Breast epithelium (tissue), 3 donors: ENCODE measurements around the gene ANTXRL.
"Not testable (repeated sequence)": the region's sequence is repeated elsewhere in the genome, so short reads cannot be mapped to it uniquely, and the experiment has no call there.

Experiments used
- POLR2A ChIP-seq: fragments of 450-650 bp; IDR thresholded peaks from one replicate; pipeline ENCODE4 v1.6.1; 2016; ENCODE audit warnings: antibody characterized with exemption, mild to moderate bottlenecking, moderate library complexity
- POLR2AphosphoS5 ChIP-seq, 3 donors: sonication (generic); formaldehyde crosslinking; IDR thresholded peaks; one replicate each; pipeline ENCODE4 v1.6.1; 2017; ENCODE audit warnings: antibody characterized with exemption in 3 of 3
- TF ChIP-seq, protein P1 (sequence below), 3 donors: fragments of 450-650 bp; IDR thresholded peaks; one replicate each; pipeline ENCODE4 v1.5.1; 2016 to 2017; ENCODE audit warnings: antibody characterized with exemption in 3 of 3, mild to moderate bottlenecking in 3 of 3, moderate library complexity in 3 of 3

DNA sequence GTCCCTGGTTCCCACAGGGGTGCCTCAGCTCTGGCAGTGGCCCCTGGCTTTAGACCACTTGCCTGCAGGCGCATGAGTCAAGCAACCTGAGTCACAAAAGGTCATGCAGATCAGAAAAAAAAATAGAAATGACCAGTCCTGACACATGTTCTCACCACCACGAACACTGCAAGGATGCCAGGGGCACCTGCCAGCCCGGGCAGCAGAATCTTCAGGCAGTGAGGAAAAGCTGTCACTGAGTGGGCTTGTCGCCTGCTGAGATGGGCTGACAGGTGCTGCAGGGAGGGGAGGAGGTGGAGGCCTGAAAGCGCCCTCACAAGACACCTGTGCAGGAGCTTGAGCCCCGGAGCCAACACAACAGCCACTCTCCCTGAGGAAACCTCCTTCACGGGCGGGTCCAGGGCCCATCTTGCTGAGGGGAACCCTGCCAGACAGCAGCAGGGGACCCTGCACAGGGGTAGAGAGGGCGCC, 25.2 kb downstream of the ANTXRL start:
- TF ChIP-seq, protein P1, sequence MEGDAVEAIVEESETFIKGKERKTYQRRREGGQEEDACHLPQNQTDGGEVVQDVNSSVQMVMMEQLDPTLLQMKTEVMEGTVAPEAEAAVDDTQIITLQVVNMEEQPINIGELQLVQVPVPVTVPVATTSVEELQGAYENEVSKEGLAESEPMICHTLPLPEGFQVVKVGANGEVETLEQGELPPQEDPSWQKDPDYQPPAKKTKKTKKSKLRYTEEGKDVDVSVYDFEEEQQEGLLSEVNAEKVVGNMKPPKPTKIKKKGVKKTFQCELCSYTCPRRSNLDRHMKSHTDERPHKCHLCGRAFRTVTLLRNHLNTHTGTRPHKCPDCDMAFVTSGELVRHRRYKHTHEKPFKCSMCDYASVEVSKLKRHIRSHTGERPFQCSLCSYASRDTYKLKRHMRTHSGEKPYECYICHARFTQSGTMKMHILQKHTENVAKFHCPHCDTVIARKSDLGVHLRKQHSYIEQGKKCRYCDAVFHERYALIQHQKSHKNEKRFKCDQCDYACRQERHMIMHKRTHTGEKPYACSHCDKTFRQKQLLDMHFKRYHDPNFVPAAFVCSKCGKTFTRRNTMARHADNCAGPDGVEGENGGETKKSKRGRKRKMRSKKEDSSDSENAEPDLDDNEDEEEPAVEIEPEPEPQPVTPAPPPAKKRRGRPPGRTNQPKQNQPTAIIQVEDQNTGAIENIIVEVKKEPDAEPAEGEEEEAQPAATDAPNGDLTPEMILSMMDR (IDR thresholded peaks at IDR 0.05): not testable (repeated sequence)
- TF ChIP-seq POLR2A; POLR2AphosphoS5 (IDR thresholded peaks at IDR 0.05): not testable (repeated sequence)
